Retina (tissue), 1 donor: ENCODE measurements around the gene NUP93.

Experiments
- DNase-seq: peaks from one replicate; pipeline ENCODE4 v3.0.0-alpha.2; 2016

Gene NUP93

DNA sequence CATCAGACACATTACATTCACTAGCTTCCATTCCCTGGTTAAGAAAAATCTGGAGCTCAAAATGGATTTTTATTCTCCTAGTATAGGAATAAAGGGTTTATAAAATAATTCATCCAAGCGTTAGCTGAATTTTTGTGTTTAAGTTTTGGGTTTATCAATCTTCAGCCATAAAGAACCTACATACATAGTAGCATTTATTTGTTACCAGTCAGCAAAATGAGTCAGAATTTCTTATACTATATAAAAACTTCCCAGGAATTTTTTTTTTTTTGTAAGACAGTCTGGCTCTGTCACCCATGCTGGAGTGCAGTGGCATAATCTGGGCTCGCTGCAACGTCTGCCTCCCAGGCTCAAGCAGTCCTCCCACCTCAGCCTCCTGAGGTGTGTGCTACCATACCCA lies 94.9 kb downstream of the NUP93 start:
- no peak for DNase-seq

DNA sequence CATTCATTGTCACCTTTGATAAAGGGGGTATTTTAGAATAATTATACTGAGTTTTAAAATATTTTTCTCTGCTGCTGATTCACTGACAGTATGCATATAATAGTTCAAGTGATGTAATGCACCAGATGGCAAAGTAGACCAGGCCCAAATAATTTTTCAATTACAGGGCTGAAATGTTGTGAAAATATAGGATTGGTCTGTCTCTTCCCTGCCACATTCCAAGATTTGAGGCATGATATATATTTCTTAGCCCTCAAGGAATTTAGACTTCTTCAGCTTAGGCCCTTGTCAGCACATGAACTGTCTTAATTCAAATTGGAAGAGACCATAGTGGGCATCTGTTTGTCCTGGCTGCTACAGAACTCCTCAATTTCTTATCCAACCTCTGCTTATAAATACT lies 95.9 kb downstream of the NUP93 start:
- no peak for DNase-seq

DNA sequence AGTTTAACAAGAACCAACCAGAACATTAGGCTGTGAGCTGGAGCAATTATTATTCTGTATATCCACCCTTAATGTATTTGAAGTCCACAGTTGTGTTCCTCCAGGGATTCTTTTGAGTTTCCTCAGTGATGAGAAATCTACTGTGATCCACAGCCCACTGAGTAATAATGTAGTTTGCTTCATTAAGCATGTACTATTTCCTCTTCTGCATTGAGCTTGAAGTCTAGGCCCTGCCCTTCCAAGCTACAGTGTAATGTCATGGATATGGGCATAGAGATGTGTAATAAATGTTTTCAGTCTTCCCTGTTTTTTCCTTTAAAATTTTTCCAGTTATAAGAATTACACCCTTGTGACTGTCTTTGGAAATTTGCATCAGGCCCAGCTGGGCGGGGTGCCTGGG lies 98.7 kb downstream of the NUP93 start:
- DNase-seq: no peak

DNA sequence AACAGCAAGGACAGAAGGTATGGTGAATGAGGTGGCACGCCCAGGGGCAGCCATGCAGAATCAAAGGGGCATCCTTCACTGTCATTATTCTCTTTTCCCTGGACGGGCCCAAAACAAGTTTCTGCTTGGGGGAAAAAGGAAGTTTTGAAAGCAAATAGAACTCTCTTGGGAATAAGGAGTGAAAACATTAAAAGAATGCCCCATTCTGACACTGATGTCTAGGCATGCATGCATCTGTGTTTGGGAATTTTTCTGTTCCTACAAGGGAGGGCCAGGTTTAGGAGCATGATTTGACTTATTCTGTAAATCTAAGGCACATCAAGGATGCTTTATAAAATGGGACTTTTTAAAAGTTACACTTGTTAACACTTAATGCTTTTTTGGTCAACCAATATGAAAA lies 100.7 kb downstream of the NUP93 start:
- no peak for DNase-seq

DNA sequence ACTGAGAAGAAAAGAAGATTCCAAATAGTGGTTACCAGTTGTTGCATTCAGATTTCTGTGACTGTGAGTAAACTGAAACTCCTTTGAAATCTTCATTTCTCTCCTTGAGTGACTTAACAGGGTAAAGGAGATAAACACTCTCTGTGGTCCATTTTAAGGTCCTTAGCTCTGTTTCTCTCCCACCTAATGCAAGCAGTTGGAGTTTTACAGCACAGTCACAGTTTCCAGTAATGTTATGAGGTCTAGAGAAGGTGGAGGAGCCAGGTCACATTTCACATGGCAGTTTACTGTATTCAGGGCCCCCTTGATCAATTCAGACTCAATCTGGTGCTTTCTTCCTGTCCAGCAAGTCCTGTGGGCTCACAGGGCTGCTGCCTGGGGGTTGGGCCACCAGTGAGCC lies 102.8 kb downstream of the NUP93 start:
- no peak for DNase-seq

DNA sequence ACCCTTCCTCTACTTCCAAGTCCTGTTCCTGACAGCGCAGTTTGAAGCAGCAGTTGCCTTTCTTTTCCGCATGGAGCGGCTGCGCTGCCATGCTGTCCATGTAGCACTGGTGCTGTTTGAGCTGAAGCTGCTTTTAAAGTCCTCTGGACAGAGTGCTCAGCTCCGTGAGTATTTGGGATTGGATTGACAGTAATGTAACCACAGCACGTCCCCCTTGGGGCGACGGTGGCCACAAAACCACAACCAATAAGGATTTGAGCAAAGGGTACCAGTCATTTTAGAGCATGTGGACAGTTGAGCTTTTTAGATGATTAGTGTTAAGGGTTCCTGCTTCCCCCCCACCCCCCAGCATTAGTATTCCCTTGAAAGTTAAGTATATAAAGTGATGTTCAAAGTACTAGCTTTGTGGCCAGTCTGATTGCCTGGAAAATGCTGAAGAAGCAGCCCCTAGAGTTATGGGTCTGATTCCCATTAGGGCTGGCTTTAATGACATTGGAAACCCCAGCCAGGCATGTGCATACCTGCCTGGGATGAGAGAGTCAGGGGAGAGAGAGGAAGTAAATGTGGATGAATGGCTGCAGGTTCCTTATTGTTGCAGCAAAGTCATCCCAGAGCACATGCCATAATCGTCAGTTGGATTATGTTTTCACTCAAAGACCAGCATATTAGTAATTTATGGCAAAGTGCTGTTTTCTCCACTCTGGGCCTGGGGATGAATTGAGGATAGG lies 103.5 kb downstream of the NUP93 start:
- DNase-seq: no peak

DNA sequence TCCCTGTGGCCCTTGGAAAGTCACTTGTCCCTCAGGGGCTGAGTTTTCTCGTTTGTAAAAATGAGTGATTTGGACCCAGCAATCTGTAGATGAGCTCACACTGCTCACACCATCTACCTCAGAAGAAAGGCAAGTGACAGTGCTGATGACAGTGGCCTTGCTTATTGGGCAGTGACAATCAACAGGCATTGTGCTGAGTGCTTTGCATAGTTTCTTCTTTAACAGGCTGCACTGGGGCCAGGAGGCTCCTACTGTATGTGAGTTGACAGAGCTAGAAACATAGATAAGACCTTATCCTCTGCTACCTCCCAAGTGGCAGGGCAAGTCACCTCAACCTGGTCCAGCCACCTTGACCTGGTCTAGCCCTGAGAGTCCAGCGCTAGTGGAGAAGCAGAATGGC lies 105.4 kb downstream of the NUP93 start:
- no peak for DNase-seq

DNA sequence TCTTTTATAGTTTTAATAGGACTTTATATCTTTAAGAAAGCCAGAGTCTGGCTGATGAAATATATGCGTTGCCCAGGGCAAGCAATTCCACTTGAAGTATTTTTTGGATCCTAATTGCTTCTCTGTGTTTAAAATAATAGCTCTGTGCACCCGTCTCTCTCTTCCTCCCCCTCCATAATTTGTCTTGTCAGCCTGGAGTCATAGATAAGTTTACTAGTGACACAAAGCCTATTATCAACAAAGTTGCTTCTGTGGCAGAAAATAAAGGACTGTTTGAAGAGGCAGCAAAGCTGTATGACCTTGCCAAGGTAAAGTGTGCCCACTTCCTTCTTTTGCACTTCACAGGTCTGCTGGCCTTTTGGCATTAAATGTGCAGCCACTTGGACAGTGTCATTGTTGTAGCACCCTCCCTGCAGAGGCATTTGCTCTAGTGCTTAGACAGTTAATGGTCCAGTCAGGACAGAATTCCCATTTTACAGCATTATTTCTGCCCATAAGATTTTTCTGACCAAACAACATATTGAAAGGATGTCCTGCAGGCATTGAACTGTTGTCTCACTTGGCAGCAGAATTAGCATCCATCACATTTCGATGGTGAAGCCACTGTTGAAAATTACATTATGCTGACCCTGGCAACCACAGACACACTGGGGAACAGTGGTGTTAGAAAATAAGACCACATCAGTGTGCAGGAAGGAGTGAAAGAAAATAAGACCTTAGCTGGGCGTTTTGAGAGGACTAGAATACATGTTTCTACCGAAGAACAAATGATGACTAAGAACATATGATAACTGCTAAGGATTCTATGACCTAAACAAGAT lies 106.7 kb downstream of the NUP93 start:
- no peak for DNase-seq

DNA sequence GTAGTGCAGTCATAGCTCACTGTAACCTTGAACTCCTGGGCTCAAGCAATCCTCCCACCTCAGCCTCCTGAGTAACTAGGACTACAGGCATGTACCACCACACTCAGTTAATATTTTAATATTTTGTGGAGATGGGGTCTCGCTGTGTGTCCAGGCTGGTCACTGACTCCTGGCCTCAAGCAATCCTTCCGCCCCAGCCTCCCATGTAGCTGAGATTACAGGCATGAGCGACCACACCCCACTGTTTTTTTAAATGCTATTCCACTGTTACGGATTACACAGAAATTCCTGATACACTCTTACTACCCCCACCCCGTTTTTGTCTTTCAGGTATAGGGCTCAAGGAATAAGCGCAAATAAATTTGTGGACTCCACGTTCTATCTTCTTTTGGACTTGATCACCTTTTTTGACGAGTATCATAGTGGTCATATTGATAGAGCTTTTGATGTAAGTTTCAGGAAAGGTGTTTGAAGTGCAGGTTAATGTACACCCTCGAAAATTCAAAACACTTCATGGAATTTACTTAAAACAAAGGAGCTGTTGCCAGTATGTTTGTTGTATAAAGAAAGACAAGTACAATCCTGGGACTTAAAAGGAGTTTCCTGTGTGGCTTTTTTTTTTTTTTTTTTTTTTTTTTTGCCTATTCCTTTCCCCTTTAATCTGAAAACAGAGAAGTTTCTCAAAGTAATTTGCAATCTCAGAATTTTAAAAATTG lies 108.9 kb downstream of the NUP93 start:
- no peak for DNase-seq

DNA sequence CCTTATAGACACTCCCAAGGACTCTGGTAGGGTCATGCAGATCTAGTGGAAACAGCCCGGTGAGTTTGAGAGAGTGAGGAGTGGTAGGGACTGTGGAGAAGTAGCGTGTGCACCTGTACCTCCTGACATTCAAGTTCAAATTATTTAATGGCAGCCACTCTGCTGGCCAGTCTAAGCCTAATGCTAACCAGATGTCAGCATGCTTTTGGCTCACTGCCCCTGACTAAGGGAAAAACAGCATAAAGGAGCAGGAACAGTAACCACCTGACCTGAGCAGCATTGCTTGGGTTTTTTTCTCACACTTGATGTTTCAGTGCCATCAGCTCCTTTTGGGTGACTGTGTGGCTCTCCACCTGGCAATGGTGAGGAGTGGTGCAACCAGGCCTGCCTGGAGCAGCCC lies 111.3 kb downstream of the NUP93 start:
- no peak for DNase-seq

DNA sequence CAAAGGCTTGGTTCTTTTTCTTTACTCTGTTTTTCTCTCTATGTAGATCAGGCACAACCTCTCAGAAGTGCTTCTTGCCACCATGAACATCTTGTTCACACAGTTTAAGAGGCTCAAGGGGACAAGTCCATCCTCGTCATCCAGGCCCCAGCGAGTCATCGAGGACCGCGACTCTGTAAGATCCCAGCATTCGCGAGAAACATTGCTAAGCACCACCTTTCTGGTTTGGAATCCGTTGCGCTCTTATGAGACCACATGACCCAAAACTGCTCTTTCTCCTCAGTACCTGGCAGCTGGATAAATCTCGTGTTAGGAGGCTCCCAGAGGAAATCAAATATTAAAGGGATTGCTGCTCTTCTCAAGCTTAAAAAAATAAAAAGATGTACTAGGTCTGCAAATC lies 111.7 kb downstream of the NUP93 start:
- no peak for DNase-seq

DNA sequence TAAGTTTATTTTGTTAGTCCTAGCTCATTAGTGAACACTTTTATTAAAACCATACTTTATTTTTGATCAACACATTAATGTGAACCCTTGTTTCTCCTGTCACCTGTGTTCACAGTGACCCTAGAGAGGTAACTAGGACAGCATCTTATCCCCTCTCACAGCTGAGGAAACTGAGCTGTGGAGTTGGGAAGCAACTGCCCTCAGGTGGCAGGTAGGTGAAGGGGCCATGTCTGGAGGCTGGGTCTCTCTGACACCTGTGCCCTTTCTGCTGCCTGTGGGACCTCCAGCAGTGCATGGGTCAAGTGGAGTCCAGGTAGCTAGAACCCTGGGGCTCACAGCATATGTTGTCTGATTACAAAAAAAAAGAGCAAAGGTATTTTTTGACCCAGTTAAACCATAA lies 112.2 kb downstream of the NUP93 start:
- DNase-seq: no peak

DNA sequence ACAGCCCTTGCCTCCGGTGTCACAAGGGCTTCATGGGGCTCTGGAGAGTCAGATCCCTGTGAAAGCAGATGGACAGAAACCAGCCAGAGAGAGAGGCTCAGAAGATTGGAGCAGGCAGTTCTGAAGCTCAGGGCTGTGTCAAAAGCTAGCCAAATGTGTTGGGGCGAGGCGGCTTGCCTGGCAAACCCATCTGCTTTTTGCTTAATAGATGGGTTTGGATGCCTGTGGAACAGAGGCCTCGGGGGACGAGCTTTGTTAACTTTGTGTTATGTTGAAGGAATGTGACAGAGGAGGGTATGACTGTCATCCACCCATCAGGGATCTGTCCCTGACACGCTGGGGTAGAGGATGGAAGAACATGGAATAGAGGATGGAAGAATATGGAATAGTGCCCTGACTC lies 114.1 kb downstream of the NUP93 start:
- no peak for DNase-seq

DNA sequence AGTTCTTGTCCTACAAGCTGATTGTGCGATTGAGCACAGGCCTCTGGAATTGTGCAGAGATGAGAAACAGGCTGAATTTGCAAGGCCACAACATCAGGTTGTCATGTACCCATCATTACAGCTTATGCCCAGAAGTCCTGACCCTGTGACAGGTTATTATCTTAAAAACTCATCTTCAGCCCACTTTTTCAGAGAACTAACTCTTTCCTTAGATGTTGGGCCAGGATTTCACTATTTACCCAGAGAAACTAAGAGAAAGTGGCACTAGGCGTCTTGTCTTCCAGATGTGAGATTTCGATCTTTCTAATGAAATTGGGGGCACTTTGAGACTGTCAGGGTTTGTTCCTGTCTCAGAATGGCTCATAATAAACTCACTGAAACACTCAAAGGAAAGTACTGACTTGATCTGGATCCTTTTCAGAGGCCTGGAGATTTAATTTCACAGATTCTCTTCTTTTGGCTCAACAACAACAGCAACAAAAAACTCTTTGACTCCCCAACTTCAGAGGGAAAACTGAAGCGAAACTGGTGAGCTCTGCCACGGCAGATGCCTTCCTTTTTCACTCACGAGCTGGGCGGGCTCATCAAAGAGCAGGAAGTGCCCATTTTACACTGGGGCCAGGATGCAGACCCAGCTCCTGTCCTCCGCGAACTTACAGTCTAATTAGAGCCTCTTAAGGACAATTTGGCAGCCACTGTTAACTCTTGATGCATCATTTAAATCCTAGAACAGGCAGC lies 117.4 kb downstream of the NUP93 start:
- DNase-seq: no peak

DNA sequence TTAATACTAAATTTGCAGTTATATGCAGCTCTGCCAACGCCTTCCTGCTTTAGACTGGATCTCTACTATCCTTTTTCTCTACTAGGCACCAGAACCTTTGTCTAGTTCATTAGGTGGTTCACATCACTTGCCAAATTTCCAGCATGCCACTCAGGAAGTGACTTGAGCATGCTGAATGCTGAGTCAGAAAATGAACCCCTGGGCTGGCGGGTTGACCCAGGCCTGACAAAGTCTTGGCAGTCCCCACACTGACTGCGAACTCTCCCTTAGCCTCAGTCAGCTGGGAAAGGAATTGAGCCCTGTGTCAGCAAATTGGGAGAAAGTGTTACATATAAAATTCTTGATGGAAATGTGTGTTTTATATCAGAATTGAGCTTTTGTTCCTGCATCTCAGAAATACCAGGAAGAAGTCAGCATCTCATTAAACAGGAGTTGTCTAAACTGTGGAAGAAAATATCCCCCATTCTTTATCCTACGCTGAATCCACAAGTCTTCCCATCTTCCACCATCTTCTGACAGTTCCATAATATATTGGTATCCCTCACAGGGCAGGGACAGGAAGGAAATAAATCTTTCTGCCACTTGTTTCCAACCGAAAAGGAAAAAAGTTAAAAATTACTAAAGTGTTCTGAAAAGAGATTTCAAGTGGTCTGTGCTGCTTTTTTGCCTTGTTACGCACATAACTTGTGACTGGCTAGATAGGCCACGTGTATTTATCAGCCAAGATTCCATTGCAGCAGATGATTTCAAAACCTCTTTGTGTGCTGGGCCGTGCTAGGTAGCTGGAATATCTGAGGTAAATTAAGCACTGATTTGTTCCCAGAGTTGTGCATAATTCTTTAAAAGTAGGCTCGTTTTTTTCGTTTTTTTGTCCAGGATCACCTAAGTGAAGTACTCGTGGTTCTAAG lies 118.4 kb downstream of the NUP93 start:
- DNase-seq: no peak

DNA sequence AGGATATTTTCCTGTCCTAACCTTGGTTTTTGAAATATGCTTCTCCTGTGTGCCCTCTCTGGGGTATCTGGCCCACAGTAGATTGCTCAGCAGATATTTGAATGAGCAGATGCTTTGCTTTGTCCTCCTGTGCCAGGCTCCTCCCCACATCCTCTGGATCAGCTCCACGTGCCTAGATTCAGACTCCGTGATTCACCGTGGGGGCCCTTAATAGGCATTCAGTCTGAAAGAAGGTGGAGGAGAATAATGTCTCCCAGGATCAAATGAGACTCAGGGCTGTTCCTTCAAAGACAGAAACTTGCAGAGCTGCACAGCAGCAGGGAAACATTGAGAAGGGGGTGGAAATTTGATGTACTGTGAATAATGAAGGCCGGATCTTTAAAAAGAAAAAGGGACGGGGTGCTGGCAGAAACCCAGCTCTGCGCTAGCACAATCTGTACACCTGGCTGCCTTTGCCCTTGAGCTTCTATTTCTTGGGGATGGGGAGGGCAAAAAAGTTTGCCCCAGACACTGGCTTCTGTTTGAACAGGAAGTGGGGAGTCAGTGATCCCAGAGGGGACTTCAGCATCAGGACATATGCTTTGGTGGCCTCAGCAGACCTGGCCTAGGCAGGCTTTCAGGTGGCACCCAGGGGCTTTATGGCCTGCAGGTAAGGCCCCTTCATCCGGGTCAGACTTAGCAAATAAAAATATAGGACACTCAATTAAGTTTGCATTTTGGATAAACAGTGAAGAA lies 119.2 kb downstream of the NUP93 start:
- DNase-seq: peak; percentile 20

DNA sequence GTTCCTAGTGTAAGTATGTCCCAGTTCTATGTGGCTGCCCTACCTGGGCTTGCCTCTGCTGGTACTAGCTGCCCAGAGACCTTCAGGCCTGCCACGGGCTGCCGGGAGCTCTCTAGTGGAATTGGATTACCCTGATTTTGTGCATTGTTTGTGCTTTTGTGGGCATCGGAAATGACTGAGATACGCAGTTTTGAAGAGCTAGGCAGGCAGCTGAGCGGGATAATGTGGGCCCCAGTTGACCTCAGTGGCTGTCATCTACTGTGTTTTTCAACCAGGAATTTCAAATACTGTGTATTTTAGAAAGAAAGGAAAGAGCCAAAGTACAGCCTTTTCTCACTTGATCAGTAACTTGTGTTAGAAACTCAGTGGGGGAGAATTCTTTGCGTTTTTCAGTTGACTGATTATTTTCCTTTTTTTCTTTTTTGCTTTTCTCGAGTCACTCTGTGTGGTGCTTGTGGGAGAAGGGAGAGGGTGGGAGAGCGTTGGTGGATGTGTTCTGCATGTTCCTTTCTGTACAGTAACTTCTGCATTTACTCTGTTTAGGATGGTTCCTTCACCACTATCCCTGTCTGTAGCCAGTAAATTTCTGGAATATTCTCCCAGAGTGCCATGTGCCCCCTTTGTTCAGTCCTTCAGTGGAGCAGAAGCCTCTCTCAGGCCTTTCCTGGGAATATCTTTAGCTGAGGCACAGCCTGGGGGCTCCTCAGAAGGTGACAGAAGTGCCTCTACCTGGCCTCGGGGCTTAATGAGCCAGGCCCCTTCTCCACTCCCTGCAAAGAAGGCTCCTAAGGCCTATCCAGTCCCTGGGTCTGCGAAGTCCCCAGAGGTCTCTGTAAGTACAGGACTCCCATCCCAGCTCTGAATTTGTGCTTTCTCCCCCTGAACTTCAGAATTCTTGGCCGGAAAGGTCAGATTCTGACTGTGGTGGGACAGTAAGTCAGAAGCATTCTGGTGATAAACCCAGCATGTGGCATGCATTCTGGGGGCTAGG lies 120.1 kb downstream of the NUP93 start:
- DNase-seq: peak; percentile 14

DNA sequence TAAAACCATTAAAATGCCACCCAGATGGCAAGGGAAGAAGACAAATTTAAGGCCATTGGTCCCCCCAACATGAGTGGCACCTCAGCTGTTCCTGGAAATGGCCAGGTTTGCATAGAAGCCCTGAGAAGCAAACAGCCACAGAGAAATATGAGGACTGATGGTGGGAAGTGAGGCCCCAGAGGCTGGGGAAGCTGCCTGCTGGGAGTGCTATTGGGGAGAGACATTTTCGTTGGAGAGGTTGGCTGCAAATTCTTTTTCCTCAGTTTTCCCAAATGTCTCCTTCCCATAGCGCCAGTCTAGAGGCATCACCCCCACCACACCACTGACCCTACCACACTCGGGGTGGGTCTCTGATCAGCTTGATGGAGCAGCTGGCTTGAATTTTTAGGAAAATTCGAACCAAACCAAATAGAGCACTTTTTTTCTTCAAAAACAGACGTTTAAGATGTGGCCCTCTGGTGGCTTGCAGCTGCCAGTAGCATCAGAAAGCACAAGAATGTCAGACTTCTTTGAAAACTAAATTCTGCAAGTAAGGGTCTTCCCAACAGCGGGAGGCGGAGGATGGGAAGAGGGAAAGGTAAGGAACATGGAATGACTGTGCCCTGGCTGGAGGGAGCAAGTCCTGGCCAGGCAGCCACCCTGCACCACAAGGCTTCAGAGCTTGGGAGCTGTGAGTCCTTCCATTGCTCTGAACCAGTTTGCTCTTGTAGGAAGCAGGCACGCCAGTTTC lies 121.9 kb downstream of the NUP93 start:
- no peak for DNase-seq

DNA sequence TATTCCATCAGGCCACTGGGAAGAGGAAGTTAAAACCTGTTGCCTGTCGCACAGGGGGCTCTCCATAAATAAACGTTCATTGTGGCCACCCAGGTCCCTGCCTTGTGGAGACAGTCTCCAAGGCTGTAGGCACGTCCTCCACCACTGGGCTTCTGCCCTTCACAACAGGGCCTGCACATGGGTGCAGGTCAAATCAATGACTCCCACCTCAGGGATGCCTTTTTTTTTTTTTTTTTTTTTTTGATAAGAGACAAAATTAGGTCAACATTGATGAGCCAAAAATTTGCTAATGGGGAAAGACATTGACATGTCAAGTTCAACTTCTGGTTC lies 122.4 kb downstream of the NUP93 start:
- DNase-seq: no peak

DNA sequence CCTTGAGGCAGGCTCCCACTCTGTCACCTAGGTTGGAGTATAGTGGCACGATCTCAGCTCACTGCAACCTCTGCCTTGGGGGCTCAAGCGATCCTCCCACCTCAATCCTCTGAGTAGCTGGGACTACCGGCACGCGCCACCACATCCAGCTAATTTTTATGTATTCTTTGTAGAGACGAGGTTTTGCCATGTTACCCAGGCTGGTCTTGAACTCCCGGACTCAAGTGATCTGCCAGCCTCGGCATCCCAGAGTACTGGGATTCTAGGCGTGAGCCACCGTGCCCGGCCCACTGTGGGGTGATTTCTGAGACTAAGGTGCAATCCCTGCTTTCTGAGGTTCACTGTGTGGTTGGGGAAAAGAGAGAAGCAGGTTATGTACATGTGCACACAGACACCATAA lies 123.0 kb downstream of the NUP93 start:
- DNase-seq: no peak
